SU-DHL-6 (cell line): ENCODE data around the gene SLN.

Experiments
- EZH2phosphoT487 ChIP-seq: fragments of 200-600 bp; sonication (generic), shearing (Covaris generic); conservative IDR thresholded peaks from 2 replicates; pipeline ENCODE4 v1.6.1; 2018; ENCODE audit warnings: mild to moderate bottlenecking, antibody characterized with exemption, low read length, moderate library complexity, mixed read lengths
- TF ChIP-seq, protein P1 (sequence below): fragments of 200-600 bp; sonication (generic); IDR thresholded peaks from one replicate; pipeline ENCODE4 v1.5.1; 2017; ENCODE audit warnings: antibody characterized with exemption, mild to moderate bottlenecking, low read length, moderate library complexity; ENCODE audit not compliant: insufficient read depth, poor library complexity, severe bottlenecking

GRCh38 chr11:107708792-107709191 lies 3.1 kb downstream of the SLN start:
- TF ChIP-seq, protein P1, sequence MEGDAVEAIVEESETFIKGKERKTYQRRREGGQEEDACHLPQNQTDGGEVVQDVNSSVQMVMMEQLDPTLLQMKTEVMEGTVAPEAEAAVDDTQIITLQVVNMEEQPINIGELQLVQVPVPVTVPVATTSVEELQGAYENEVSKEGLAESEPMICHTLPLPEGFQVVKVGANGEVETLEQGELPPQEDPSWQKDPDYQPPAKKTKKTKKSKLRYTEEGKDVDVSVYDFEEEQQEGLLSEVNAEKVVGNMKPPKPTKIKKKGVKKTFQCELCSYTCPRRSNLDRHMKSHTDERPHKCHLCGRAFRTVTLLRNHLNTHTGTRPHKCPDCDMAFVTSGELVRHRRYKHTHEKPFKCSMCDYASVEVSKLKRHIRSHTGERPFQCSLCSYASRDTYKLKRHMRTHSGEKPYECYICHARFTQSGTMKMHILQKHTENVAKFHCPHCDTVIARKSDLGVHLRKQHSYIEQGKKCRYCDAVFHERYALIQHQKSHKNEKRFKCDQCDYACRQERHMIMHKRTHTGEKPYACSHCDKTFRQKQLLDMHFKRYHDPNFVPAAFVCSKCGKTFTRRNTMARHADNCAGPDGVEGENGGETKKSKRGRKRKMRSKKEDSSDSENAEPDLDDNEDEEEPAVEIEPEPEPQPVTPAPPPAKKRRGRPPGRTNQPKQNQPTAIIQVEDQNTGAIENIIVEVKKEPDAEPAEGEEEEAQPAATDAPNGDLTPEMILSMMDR, result no peak
- no peak for TF ChIP-seq EZH2phosphoT487
